Neural cell (in vitro differentiated cells): ENCODE measurements around the gene GHITM. TPM values are rescaled to one million over a fixed set of nuclear protein-coding genes. Genes with fewer than 3 reads are reported as not detected.
"Not testable (repeated sequence)": the region's sequence is repeated elsewhere in the genome, so short reads cannot be mapped to it uniquely, and the experiment has no call there.

Experiments used
- H2AFZ ChIP-seq: fragments of 200-600, 300-800 bp; sonication (generic), shearing (Covaris generic); 2 replicates; pipeline ENCODE4 v1.6.0; 2014; ENCODE audit warnings: low read depth, mild to moderate bottlenecking, antibody characterized with exemption, low read length, moderate library complexity
- H3F3A ChIP-seq: fragments of 200-600 bp; shearing (Covaris generic); 2 replicates; pipeline ENCODE4 v1.6.1; 2016; ENCODE audit warnings: mild to moderate bottlenecking, moderate library complexity, mixed read lengths, antibody characterized with exemption, low read length; ENCODE audit not compliant: insufficient read depth, poor library complexity, severe bottlenecking
- H3K27ac ChIP-seq: fragments of 200-600, 300-800 bp; sonication (generic), shearing (Covaris generic); 2 replicates; pipeline ENCODE4 v1.5.1; 2014; ENCODE audit warnings: mild to moderate bottlenecking, low read length, moderate library complexity
- H3K27me3 ChIP-seq: fragments of 300-800, 200-600 bp; sonication (generic), shearing (Covaris generic); 2 replicates; pipeline ENCODE4 v1.6.0; 2014; ENCODE audit warnings: mild to moderate bottlenecking, low read depth, low read length, moderate library complexity; ENCODE audit not compliant: insufficient read depth
- H3K36me3 ChIP-seq: fragments of 300-800, 200-600 bp; sonication (generic), shearing (Covaris generic); 2 replicates; pipeline ENCODE4 v1.5.1; 2014; ENCODE audit warnings: mild to moderate bottlenecking, antibody characterized with exemption, low read length, moderate library complexity; ENCODE audit not compliant: insufficient read depth
- H3K4me2 ChIP-seq: fragments of 300-800, 200-600 bp; sonication (generic), shearing (Covaris generic); 2 replicates; pipeline ENCODE4 v1.6.0; 2014; ENCODE audit warnings: mild to moderate bottlenecking, low read length
- H3K4me3 ChIP-seq: fragments of 300-800, 200-600 bp; sonication (generic), shearing (Covaris generic); 2 replicates; pipeline ENCODE4 v1.5.1; 2014; ENCODE audit warnings: mild to moderate bottlenecking, low read length, moderate library complexity
- H3K79me2 ChIP-seq: fragments of 200-600 bp; shearing (Covaris generic); replicated peaks from 2 replicates; pipeline ENCODE4 v1.6.0; 2014; ENCODE audit warnings: mild to moderate bottlenecking, low read length, moderate library complexity; ENCODE audit not compliant: insufficient read depth
- H3K9ac ChIP-seq: fragments of 300-800, 200-600 bp; sonication (generic), shearing (Covaris generic); 2 replicates; pipeline ENCODE4 v1.6.1; 2016; ENCODE audit warnings: mild to moderate bottlenecking, low read length, mixed read lengths
- H3K9me2 ChIP-seq: fragments of 200-600 bp; shearing (Covaris generic); 2 replicates; pipeline ENCODE4 v1.6.1; 2016; ENCODE audit warnings: mild to moderate bottlenecking, low read length, mixed read lengths; ENCODE audit not compliant: insufficient read depth
- H3K9me3 ChIP-seq: fragments of 200-600, 300-800 bp; sonication (generic), shearing (Covaris generic); 2 replicates; pipeline ENCODE4 v1.6.1; 2016; ENCODE audit warnings: mild to moderate bottlenecking, mixed run types, low read length, moderate library complexity, mixed read lengths
- H4K20me1 ChIP-seq: fragments of 200-600 bp; shearing (Covaris generic); 2 replicates; pipeline ENCODE4 v1.6.1; 2016; ENCODE audit warnings: mild to moderate bottlenecking, mixed run types; ENCODE audit not compliant: insufficient read depth
- EP300 ChIP-seq: fragments of 450-650 bp; conservative IDR thresholded peaks from 2 replicates; pipeline ENCODE4 v1.6.1; 2014; ENCODE audit warnings: antibody characterized with exemption, mild to moderate bottlenecking, moderate library complexity; ENCODE audit not compliant: poor library complexity, severe bottlenecking
- EZH2 ChIP-seq: fragments of 200-600, 300-800 bp; shearing (Covaris generic), sonication (generic); IDR thresholded peaks from 2 replicates; pipeline ENCODE4 v1.6.1; 2014; ENCODE audit warnings: antibody characterized with exemption, low read length, borderline replicate concordance, mild to moderate bottlenecking; ENCODE audit not compliant: insufficient read depth, poor library complexity, severe bottlenecking
- MXI1 ChIP-seq: fragments of 450-650 bp; conservative IDR thresholded peaks from 2 replicates; pipeline ENCODE4 v1.6.1; 2014; ENCODE audit warnings: antibody characterized with exemption, mild to moderate bottlenecking; ENCODE audit not compliant: poor library complexity, severe bottlenecking
- POLR2AphosphoS5 ChIP-seq: IDR thresholded peaks from 2 replicates; pipeline ENCODE4 v1.6.1; 2012
- RAD21 ChIP-seq: fragments of 450-650 bp; conservative IDR thresholded peaks from 2 replicates; pipeline ENCODE4 v1.6.1; 2014; ENCODE audit warnings: antibody characterized with exemption, mild to moderate bottlenecking, moderate library complexity
- REST ChIP-seq: IDR thresholded peaks from 2 replicates; pipeline ENCODE4 v1.6.1; 2012; ENCODE audit warnings: borderline replicate concordance
- SMC3 ChIP-seq: fragments of 450-650 bp; conservative IDR thresholded peaks from 2 replicates; pipeline ENCODE4 v1.6.1; 2014; ENCODE audit warnings: antibody characterized with exemption, mild to moderate bottlenecking, moderate library complexity; ENCODE audit not compliant: poor library complexity
- TAF1 ChIP-seq: IDR thresholded peaks from 2 replicates; pipeline ENCODE4 v1.6.1; 2012; ENCODE audit warnings: low read depth
- polyA plus RNA-seq: library from polyadenylated mRNA; depleted of rRNA; stranded (reverse); fragments of >200 nt; gene quantifications from 2 replicates; pipeline ENCODE4 v1.2.3, GENCODE V29; 2014
- TF ChIP-seq, protein P1 (sequence below): fragments of 450-650 bp; IDR thresholded peaks from 2 replicates; pipeline ENCODE4 v1.5.1; 2014; ENCODE audit warnings: antibody characterized with exemption, mild to moderate bottlenecking, moderate library complexity; ENCODE audit not compliant: poor library complexity, severe bottlenecking

The GHITM gene
- polyA plus RNA-seq, 1 donor from 2014 or later: 306 TPM

DNA sequence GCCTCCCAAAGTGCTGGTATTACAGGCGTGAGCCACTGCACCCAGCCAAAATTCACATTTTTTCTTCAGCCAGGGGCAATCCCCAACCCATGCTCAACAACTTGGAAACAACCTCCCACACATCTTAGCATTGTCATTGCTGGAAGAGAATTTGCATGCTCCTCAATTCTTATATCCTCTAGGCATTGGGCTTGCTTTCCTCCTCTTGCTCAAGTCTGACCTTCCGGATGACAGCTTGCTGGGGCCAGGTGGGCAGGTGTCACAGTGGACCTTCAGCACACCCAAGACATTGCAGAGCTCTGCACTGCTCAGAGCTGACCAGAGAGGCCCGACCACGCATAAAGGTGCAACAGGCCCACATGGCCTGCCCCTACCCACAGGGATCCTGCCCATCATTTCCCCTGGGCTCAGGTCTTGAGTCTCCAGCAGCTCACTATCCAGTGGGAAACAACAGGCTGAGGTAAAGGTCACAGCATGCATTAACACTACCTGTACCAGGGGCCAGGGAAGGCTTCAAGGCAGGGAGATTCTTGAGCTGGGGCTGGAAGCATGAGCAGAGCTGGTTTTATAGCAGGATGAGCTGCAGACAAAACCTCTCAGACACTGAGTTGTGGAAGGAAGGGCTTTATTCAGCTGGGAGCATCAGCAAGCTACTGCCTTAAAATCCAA is 27.4 kb downstream of the GHITM start:
- Histone ChIP-seq H3K36me3 (no peaks in the 10 kb centered on the region), H2AFZ (no peak overlapping the region), H3K79me2 (no peaks in the 10 kb centered on the region), H3K9ac (no peak overlapping the region), H3F3A (no peaks in the 10 kb centered on the region), H3K9me2 (no peaks in the 10 kb centered on the region), H3K27ac (no peak overlapping the region), H3K9me3 (no peaks in the 10 kb centered on the region), H3K4me3 (no peak overlapping the region), H3K4me2 (no peak overlapping the region), H4K20me1 (no peaks in the 10 kb centered on the region), H3K27me3 (no peaks in the 10 kb centered on the region)
- no peak for TF ChIP-seq POLR2AphosphoS5
- no peak for TF ChIP-seq SMC3
- TF ChIP-seq MXI1: no peak
- no peak for TF ChIP-seq RAD21
- no peak for TF ChIP-seq TAF1
- TF ChIP-seq, protein P1, sequence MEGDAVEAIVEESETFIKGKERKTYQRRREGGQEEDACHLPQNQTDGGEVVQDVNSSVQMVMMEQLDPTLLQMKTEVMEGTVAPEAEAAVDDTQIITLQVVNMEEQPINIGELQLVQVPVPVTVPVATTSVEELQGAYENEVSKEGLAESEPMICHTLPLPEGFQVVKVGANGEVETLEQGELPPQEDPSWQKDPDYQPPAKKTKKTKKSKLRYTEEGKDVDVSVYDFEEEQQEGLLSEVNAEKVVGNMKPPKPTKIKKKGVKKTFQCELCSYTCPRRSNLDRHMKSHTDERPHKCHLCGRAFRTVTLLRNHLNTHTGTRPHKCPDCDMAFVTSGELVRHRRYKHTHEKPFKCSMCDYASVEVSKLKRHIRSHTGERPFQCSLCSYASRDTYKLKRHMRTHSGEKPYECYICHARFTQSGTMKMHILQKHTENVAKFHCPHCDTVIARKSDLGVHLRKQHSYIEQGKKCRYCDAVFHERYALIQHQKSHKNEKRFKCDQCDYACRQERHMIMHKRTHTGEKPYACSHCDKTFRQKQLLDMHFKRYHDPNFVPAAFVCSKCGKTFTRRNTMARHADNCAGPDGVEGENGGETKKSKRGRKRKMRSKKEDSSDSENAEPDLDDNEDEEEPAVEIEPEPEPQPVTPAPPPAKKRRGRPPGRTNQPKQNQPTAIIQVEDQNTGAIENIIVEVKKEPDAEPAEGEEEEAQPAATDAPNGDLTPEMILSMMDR: no peak
- no peak for TF ChIP-seq EZH2
- TF ChIP-seq EP300: no peak
- TF ChIP-seq REST: no peak

DNA sequence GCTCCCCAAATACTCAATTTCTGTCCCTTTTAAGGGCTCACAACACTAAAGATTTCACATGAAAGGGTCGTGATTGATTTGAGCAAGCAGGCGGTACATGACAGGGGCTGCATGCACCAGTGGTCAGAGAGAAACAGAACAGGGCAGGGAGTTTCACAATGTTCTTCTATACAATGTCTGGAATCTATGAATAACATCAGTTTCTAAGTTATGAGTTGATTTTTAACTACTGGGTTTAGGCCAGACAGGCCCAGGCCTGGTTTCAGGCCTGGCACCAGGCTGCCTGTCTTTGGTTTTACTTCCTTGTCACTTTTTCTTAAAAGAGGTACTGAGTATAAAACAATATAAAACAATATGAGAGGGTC is 28.0 kb downstream of the GHITM start:
- not testable (repeated sequence) for H3K9me3 ChIP-seq, H3K36me3 ChIP-seq, H3K4me2 ChIP-seq, H3F3A ChIP-seq, H3K27me3 ChIP-seq, H3K27ac ChIP-seq, H3K9me2 ChIP-seq, H4K20me1 ChIP-seq, H2AFZ ChIP-seq, H3K4me3 ChIP-seq, H3K79me2 ChIP-seq, H3K9ac ChIP-seq

DNA sequence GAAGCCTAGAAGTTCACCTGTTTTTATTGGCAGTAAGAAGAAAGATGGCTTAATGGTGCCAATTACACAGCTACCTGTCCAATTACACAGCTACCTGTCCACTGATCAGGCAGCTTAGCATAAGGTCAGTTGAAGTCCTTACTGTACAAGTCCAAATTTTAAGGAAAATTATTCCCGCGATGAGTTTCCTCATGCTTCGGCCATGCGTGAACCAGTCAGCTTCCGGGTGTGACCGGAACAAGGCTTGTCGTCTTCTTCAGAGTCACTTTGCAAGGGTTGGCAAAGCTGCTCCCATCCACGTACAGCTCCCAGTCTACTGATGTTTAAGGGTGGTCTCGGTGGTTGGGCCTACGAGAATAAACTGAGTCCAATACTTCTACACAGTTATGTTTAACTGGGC is 29.1 kb downstream of the GHITM start:
- H3K36me3 ChIP-seq, H3K79me2 ChIP-seq, H3K27ac ChIP-seq, H4K20me1 ChIP-seq, H2AFZ ChIP-seq, H3K9me3 ChIP-seq, H3K4me2 ChIP-seq, H3K27me3 ChIP-seq, H3K9me2 ChIP-seq, H3K9ac ChIP-seq, H3K4me3 ChIP-seq, H3F3A ChIP-seq: not testable (repeated sequence)

- H3K9me3 ChIP-seq, H3K4me3 ChIP-seq, H2AFZ ChIP-seq, H3K4me2 ChIP-seq, H3K27ac ChIP-seq, H3K9ac ChIP-seq, H3K9me2 ChIP-seq, H3K79me2 ChIP-seq, H3K36me3 ChIP-seq, H3K27me3 ChIP-seq, H3F3A ChIP-seq, H4K20me1 ChIP-seq: not testable (repeated sequence)
Measured at GRCh38 chr10:84171237-84171636, 31.9 kb downstream of the GHITM start.

DNA sequence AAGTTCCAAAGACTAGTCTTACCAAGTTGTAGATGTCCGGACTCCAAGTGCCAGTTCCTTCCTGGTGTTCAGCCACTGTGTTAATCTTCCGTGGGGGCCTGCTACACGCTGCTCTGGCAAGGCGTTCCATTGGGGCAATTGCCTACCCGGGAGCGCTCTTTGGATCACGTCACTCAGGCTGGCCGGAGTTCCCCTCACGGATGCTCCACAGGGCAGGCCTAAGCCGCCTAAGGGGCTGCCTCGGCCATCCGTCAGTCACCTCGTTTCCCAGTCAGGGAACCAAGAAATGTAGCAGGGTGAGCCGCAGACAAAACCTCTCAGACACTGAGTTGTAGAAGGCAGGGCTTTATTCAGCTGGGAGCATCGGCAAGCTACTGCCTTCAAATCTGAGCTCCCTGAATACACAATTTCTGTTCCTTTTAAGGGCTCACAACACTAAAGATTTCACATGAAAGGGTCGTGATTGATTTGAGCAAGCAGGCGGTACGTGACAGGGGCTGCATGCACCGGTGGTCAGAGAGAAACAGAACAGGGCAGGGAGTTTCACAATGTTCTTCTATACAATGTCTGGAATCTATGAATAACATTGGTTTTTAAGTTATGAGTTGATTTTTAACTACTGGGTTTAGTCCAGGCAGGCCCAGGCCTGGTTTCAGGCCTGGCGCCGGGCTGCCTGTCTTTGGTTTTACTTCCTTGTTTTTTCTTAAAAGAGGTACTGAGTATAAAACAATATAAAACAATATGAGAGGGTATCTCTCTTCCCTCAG is 32.6 kb downstream of the GHITM start:
- not testable (repeated sequence) for H3K27me3 ChIP-seq, H3K9me3 ChIP-seq, H3K4me2 ChIP-seq, H3K9me2 ChIP-seq, H2AFZ ChIP-seq, H3F3A ChIP-seq, H3K79me2 ChIP-seq, H3K36me3 ChIP-seq, H4K20me1 ChIP-seq, H3K9ac ChIP-seq, H3K27ac ChIP-seq, H3K4me3 ChIP-seq
